Heart right ventricle (tissue), 16 donors: ENCODE data around the gene SETD1B. TPM values are rescaled to one million over a fixed set of nuclear protein-coding genes. Genes with fewer than 3 reads are reported as not detected.
"Not testable (repeated sequence)": the region's sequence is repeated elsewhere in the genome, so short reads cannot be mapped to it uniquely, and the experiment has no call there.

Experiments
- ATAC-seq, 8 donors: fragments of 200-7000 bp; cut with Tn5 transposase; one replicate each; pipeline ENCODE4 v1.9.1; 2020; ENCODE audit warnings: mild to moderate bottlenecking in 8 of 8, moderate library complexity in 8 of 8, moderate number of reproducible peaks in 1 of 8
- DNase-seq, 2 donors: peaks; one replicate each; pipeline ENCODE4 v3.0.0-alpha.2; 2020
- H3K27ac ChIP-seq, 10 donors: fragments of 200-600 bp; sonication (generic) in 2 of 10; one replicate each; pipeline versions ENCODE4 v1.5.0 to v1.8.0; 2020 to 2022; ENCODE audit warnings: mild to moderate bottlenecking in 3 of 10
- H3K27me3 ChIP-seq, 7 donors: fragments of 200-600 bp; one replicate each; pipeline ENCODE4 v1.8.0; 2021 to 2022; ENCODE audit warnings: mild to moderate bottlenecking in 2 of 7
- H3K36me3 ChIP-seq, 9 donors: fragments of 200-600 bp; sonication (generic) in 1 of 9; one replicate each; pipeline versions ENCODE4 v1.5.0 to v1.8.0; 2020 to 2022; ENCODE audit warnings: mild to moderate bottlenecking in 2 of 9
- H3K4me1 ChIP-seq, 9 donors: fragments of 200-600 bp; sonication (generic) in 1 of 9; one replicate each; pipeline versions ENCODE4 v1.5.0 to v1.8.0; 2020 to 2022; ENCODE audit warnings: mild to moderate bottlenecking in 4 of 9
- H3K4me3 ChIP-seq, 10 donors: fragments of 200-600 bp; sonication (generic) in 2 of 10; one replicate each; pipeline versions ENCODE4 v1.5.0 to v1.8.0; 2020 to 2022; ENCODE audit warnings: mild to moderate bottlenecking in 7 of 10, moderate library complexity in 2 of 10
- H3K9me3 ChIP-seq, 11 donors: fragments of 200-600 bp in 10 of 11; sonication (generic) in 2 of 11; one replicate each; pipeline versions ENCODE4 v1.5.0 to v1.8.0; 2013 to 2022; ENCODE audit warnings: mild to moderate bottlenecking in 2 of 11, control low read depth in 1 of 11, moderate library complexity in 1 of 11
- WGBS, 2 donors: extraction: QIAGEN DNeasy Blood & Tissue Kit; methylation state at CpG; one replicate each; pipeline ENCODE4 v1.1.7; 2013; ENCODE audit warnings: inconsistent platforms in 1 of 2; 5-methylcytosine and 5-hydroxymethylcytosine counted together
- intact Hi-C, 10 donors: fragments of 100-400 bp; cut with DNase I; formaldehyde crosslinking; loops; one replicate each; pipeline versions ENCODE4 v1.11.1 to v1.14.2; 2022
- polyA plus RNA-seq, 2 donors: library from polyadenylated mRNA; stranded (reverse); fragments of 200-250 nt; gene quantifications; one replicate each; pipeline ENCODE4 v1.2.3, GENCODE V29; 2013
- total RNA-seq, 10 donors: library from RNA; stranded (reverse); fragmentation: NEBNext Ultra II Directional in 3 of 10; extraction: Animal tissue kit (Norgen Biotek cat#: 25700) in 3 of 10; gene quantifications; one replicate each; pipeline versions ENCODE4 v1.2.1 to v1.2.4, GENCODE V29; 2021 to 2023
- TF ChIP-seq, protein P1 (sequence below), 9 donors: fragments of 200-600 bp; sonication (generic) in 2 of 9; IDR thresholded peaks; one replicate each; pipeline versions ENCODE4 v1.5.0 to v1.8.0; 2021 to 2022; ENCODE audit warnings: antibody characterized with exemption in 9 of 9, mild to moderate bottlenecking in 5 of 9, moderate library complexity in 1 of 9
- donor health status: Arrhythmogenic right ventricular cardiomyopathy.
- donor health status: ischemic (EF 13 %, LVEDD 7.1; RV severe dilation, severe dysfunction).
- donor health status: healthy with polysubstance abuse.
- donor health status: DM: no; HTN: yes; CAD: no.
- donor health status: DM: no; HTN: no; CAD: no.
- donor health status: ischemic (EF 25% LVEDD 6.9; RV normal size, moderate dysfunction).
- donor health status: ischemic (EF 25% LVEDD 5.7; RV mildly dilated, moderate dysfunction).
- donor health status: healthy.
- donor health status: DM: yes; HTN: yes; CAD: no.
- donor health status: Ischemic cardiomyopathy.
- donor health status: ischemic (EF 35%, LVEDD 5.7; RV mildly dilated, moderate dysfunction).
- donor health status: nonischemic (EF 11% LVEDD 7.7; RV severe dilation, severe dysfunction).
- donor health status: DM: yes; HTN: yes; CAD: no.
- donor health status: PGD.
- donor health status: ischemic (EF 29% LVEDD 5.4; RV normal size, mild dysfunction).
- donor health status: nonischemic (EF 23%, LVEDD 6.1; RV moderate dilation, normal function).

The SETD1B gene
- total and polyA plus RNA-seq, 12 donors: 2.8 to 14.8 (median 11.2) TPM

- intact Hi-C loops: no loop called here
- Histone ChIP-seq H3K4me1 (peaks cover 6 to 78% (median 35%) of the 10 kb centered on the region in 9 donors), H3K27me3 (no peaks in the 10 kb centered on the region), H3K9me3 (no peaks in the 10 kb centered on the region), H3K27ac (peak overlapping the region; percentile 17 to 100 (median 80)), H3K36me3 (no peaks in the 10 kb centered on the region), H3K4me3 (peak overlapping the region in 1 of 10 donors; percentile 72)
- DNase-seq (no peak), ATAC-seq (peak in 6 of 8 donors; percentile 36 to 82 (median 58))
- 55 to 69% methylated on average over 13 of the region's 13 CpGs for WGBS, 2 donors
- TF ChIP-seq, protein P1, sequence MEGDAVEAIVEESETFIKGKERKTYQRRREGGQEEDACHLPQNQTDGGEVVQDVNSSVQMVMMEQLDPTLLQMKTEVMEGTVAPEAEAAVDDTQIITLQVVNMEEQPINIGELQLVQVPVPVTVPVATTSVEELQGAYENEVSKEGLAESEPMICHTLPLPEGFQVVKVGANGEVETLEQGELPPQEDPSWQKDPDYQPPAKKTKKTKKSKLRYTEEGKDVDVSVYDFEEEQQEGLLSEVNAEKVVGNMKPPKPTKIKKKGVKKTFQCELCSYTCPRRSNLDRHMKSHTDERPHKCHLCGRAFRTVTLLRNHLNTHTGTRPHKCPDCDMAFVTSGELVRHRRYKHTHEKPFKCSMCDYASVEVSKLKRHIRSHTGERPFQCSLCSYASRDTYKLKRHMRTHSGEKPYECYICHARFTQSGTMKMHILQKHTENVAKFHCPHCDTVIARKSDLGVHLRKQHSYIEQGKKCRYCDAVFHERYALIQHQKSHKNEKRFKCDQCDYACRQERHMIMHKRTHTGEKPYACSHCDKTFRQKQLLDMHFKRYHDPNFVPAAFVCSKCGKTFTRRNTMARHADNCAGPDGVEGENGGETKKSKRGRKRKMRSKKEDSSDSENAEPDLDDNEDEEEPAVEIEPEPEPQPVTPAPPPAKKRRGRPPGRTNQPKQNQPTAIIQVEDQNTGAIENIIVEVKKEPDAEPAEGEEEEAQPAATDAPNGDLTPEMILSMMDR (IDR thresholded peaks at IDR 0.05): peak in 4 of 9 donors; percentile 8 to 26 (median 25)
Measured at GRCh38 chr12:121789233-121789781, 14.5 kb upstream of the SETD1B start.

- DNase-seq (peak; percentile 66 to 69), ATAC-seq (peak in 6 of 8 donors; percentile 4 to 64 (median 36))
- Histone ChIP-seq H3K4me1 (peaks cover 10 to 78% (median 42%) of the 10 kb centered on the region in 9 donors), H3K27me3 (no peaks in the 10 kb centered on the region), H3K27ac (peak overlapping the region; percentile 17 to 100 (median 80)), H3K9me3 (no peaks in the 10 kb centered on the region), H3K36me3 (no peaks in the 10 kb centered on the region), H3K4me3 (peak overlapping the region in 2 of 10 donors; percentile 19 to 72)
- 59 to 62% methylated on average over 28 of the region's 28 CpGs for WGBS, 2 donors
- TF ChIP-seq, protein P1 (IDR thresholded peaks at IDR 0.05): peak in 1 of 9 donors; percentile 6
- intact Hi-C loops: loop anchor here in 7 of 10 donors (5.0 kb wide), 1 partner anchor 93 kb away; no protein-coding TSS in a partner anchor
Measured at GRCh38 chr12:121789800-121790728, 13.7 kb upstream of the SETD1B start.

DNA sequence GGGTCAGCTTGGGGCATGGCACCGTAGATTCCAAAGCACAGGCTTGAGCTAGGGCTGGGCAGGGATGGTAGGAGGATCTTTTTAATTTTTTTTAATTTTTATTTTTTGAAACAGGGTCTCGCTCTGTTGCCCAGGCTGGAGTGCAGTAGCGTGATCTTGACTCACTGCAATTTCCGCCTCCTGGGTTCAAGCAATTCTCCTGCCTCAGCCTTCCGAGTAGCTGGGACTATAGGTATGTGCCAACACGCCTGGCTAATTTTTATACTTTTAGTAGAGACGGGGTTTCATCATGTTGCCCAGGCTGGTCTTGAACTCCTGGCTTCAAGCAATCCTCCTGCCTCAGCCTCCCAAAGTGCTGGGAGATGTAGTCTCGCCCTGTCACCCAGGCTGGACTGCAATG, 13.0 kb upstream of the SETD1B start:
- not testable (repeated sequence) for DNase-seq, H3K9me3 ChIP-seq, H3K36me3 ChIP-seq, ATAC-seq, H3K27me3 ChIP-seq
- H3K4me3 ChIP-seq: peak overlapping the region in 1 of 10 donors; percentile 72
- WGBS, 2 donors: 94 to 97% methylated on average over 8 of the region's 8 CpGs
- intact Hi-C loops: loop anchor here in 7 of 10 donors (5.0 kb wide), 1 partner anchor 93 kb away; no protein-coding TSS in a partner anchor
- H3K27ac ChIP-seq: peak overlapping the region in 5 of 10 donors; percentile 77 to 100 (median 86)
- peaks cover 16 to 83% (median 49%) of the 10 kb centered on the region in 9 donors for H3K4me1 ChIP-seq

DNA sequence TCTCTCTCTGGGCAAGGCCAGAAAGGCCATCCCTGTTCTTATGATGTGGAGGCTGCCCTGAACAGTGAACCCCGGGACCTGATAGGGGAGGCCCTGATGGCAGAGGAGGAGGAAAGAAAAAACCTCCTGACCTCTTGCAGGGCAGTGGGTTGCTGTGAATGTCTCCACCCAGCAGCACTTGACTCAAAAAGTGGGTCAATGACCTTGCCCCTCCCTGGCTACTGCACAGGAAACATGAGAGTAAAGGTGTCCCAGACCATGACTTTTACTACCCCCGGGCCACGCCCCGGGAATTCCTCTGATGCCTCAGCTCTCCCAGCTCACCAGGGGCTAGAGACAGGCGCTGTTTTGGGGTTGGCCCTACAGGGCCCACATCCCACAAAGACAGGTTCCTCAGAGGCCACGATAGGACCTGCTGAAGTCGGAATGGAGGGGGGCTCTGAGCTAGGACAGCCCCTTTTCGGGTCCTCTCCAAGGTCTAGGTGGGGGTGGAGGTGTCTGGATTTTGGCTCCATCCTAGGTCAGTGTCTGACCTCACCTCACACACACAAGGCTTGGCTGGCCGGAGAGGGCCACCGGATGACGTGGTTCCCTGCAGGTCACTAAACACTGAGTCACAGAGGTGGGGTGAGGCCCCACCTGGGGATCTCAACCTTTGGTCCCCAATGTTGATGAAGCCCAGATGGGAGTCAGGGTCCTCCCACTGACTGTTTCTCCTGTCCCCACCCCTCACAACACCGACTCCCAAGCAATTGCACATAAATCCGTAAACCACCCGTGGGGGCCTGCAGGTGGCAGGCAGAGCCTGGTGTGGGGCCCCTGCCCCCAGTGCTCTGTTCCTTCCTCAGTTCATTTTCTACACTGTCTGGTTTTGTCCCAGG, 11.9 kb upstream of the SETD1B start:
- Histone ChIP-seq H3K27me3 (no peaks in the 10 kb centered on the region), H3K4me1 (peaks cover 24 to 86% (median 60%) of the 10 kb centered on the region in 9 donors), H3K4me3 (peak overlapping the region in 4 of 10 donors; percentile 44 to 72 (median 61)), H3K36me3 (peaks cover 0 to 16% (median 7%) of the 10 kb centered on the region in 9 donors), H3K27ac (peak overlapping the region in 6 of 10 donors; percentile 68 to 100 (median 100)), H3K9me3 (no peaks in the 10 kb centered on the region)
- ATAC-seq (no peak), DNase-seq (no peak)
- TF ChIP-seq, protein P1 (IDR thresholded peaks at IDR 0.05): no peak
- WGBS, 2 donors: 79 to 81% methylated on average over 14 of the region's 14 CpGs
- intact Hi-C loops: loop anchor here in 7 of 10 donors (2.0 to 5.0 kb wide), 2 partner anchors 15 to 95 kb away; no protein-coding TSS in a partner anchor
